Activated T-helper 1 cell treated with anti-CD3 and anti-CD28 coated beads, Interleukin-12 subunit alpha, Interleukin-12 subunit beta, Interleukin-2, Interleukin-4 antibody, amounts not matched to agents 30 ng/mL and 10 ng/mL and 1 ng/mL, durations not matched to agents 14 hours and 24 hours and 36 hours (primary cell): ENCODE measurements around the gene TRIM25. TPM values are rescaled to one million over a fixed set of nuclear protein-coding genes. Genes with fewer than 3 reads are reported as not detected.
A peak's percentile ranks its signal among the peaks of the same experiment; 100 is the strongest.

Source experiments
- DNase-seq: peaks from one replicate; pipeline ENCODE4 v3.0.0; 2021; ENCODE audit warnings: low spot score
- H3K27ac Mint-ChIP-seq: one replicate; pipeline ENCODE4 v1.8.0; 2021; ENCODE audit warnings: mild to moderate bottlenecking, mixed read lengths
- H3K27me3 Mint-ChIP-seq: one replicate; pipeline ENCODE4 v1.8.0; 2022; ENCODE audit warnings: mild to moderate bottlenecking, moderate library complexity, mixed read lengths; ENCODE audit not compliant: insufficient read depth
- H3K36me3 Mint-ChIP-seq: one replicate; pipeline ENCODE4 v1.8.0; 2021; ENCODE audit warnings: low read depth, mixed read lengths
- H3K4me1 Mint-ChIP-seq: one replicate; pipeline ENCODE4 v1.8.0; 2021; ENCODE audit warnings: low read depth, mixed read lengths
- H3K4me3 Mint-ChIP-seq: one replicate; pipeline ENCODE4 v1.8.0; 2021; ENCODE audit warnings: mild to moderate bottlenecking, moderate library complexity, mixed read lengths
- H3K9me3 Mint-ChIP-seq: one replicate; pipeline ENCODE4 v1.8.0; 2021; ENCODE audit warnings: mixed read lengths
- intact Hi-C: fragments of 100-400 bp; cut with micrococcal nuclease; formaldehyde crosslinking; loops from one replicate; pipeline ENCODE4 v1.15.1; 2024
- total RNA-seq: library from RNA; stranded (reverse); gene quantifications from 2 replicates; pipeline ENCODE4 v1.2.3, GENCODE V29; 2022

The TRIM25 gene
- total RNA-seq, 1 donor from 2014 or later, result 86.9 TPM

DNA sequence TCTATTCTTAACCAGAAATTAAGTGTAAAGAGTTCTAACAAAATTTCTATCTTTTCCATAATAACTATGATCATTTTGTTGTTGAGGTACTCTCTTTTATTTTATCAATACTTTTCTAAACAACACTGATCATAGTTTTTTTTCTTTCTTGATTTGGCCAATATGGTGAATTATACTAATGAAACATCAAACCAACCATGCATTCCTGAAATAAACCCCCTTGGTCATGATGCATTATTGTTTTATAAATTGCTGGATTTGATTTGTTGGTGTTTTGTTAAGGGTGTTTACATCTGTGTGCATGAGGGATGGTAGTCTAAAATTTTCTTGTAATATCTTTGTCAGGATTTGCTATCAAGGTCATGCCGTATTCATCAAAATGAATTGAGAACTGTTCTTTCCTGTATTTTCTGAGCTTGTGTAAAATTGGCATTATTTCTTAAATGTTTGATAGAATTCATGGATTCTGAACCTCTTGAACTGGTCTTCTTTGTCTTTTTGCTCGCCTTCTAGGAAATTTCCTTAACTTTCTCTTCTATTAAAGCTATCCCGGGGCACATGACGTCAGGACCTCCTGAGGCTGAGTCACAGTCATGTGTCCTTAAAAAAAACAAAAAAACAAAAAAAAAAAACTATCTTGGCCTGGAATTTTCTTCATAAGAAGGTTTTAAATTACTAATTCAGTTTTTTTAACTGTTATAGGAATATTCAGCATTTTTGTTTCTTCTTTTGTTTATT lies 3.9 kb upstream of the TRIM25 start:
- H3K36me3 Mint-ChIP-seq, result peaks cover 4% of the 10 kb centered on the region
- peaks cover 44% of the 10 kb centered on the region for H3K4me1 Mint-ChIP-seq
- intact Hi-C loops, result no loop called here
- no peak for DNase-seq
- peak overlapping the region; percentile 38 for H3K27ac Mint-ChIP-seq
- H3K9me3 Mint-ChIP-seq, result peaks cover 23% of the 10 kb centered on the region
- no peak overlapping the region for H3K4me3 Mint-ChIP-seq
- H3K27me3 Mint-ChIP-seq, result peaks cover 5% of the 10 kb centered on the region

DNA sequence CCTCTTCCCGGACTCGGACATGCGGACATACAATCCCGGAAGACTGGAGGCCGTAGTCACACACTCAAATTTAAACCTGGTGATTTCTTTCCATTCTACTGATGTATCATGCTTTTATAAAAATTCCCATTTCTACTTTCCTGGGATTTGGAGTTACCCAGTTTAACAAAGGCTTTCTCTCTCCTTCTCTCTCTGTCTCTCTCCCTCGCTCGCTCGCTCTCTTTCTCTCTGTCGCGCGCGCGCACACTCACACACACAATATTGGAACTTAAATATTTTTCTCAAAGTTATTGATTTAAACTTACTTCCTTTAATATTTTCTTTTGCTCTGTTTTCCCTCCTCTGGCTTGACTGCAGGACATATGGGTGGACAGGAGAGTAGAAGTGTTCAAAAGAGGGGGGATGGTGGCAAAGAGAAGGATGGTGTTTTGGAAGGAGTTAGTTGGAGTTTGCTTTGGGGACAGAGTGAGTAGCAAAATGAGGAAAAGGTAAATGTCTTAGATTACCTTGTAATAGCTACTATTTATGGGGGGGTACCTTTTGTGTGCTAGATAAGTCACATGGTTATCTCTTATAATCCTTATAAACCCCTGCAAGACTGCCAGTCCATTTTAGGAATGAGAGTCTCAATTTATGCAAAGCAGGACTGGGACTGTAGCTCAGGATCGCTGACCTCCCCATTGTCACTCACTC lies 878 bp upstream of the TRIM25 start:
- Mint-ChIP-seq H3K4me3 (peak overlapping the region; percentile 93), H3K27me3 (peaks cover 2% of the 10 kb centered on the region), H3K36me3 (peaks cover 26% of the 10 kb centered on the region), H3K4me1 (peaks cover 65% of the 10 kb centered on the region), H3K27ac (peak overlapping the region; percentile 95), H3K9me3 (peaks cover 21% of the 10 kb centered on the region)
- DNase-seq, result no peak
- intact Hi-C loops, result loop anchor here (1.0 to 5.0 kb wide), 5 partner anchors 26 to 1093 kb away; partner anchors contain the start of genes AKAP1, C17orf67, COIL and SRSF1

DNA sequence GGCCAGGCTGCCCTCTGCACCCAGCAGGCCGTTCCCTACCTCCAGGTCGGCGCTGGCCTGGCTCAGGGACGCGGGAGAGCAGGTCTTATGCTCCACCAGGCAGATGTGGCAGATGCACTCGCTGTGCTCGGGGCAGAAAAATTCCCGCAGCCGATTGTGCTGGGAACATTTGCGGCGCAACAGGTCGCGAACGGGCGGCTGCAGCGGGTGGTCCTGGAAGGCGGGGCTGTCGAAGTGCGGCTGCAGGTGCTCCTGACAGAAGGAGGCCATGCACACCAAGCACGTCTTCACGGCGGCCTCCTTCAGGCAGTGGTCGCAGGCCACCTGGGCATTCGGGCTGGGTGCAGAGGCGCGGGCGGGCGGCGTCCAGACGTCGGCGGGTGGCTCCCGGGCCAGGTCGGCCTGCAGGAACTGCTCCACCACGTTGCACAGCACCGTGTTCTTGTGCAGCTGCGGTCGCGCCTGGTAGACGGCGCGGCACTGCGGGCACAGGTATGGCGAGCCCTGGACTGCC lies 439 bp downstream of the TRIM25 start:
- Mint-ChIP-seq H3K9me3 (peaks cover 12% of the 10 kb centered on the region), H3K36me3 (peaks cover 33% of the 10 kb centered on the region), H3K27ac (peak overlapping the region; percentile 89), H3K27me3 (peaks cover 2% of the 10 kb centered on the region), H3K4me3 (peak overlapping the region; percentile 93), H3K4me1 (peaks cover 66% of the 10 kb centered on the region)
- no peak for DNase-seq
- intact Hi-C loops, result loop anchor here (5.0 kb wide), 1 partner anchor 1094 kb away; the partner anchor contains the start of gene SRSF1

DNA sequence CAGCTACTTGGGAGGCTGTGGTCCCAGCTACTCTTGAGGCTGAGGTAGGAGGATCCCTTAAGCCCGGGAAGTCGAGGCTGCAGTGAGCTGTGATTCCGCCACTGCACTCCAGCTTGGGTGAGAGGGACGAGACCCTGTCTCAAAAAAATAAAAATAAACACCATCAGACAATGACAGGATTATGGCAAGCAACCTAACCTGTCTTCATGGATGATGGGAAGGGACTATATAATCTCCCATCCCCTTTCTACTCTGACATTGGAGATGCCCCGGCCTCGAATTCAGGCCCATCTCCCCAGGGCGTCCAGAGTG lies 893 bp downstream of the TRIM25 start:
- Mint-ChIP-seq H3K36me3 (peaks cover 37% of the 10 kb centered on the region), H3K4me1 (peaks cover 71% of the 10 kb centered on the region), H3K27me3 (peaks cover 2% of the 10 kb centered on the region), H3K9me3 (peaks cover 9% of the 10 kb centered on the region), H3K27ac (peak overlapping the region; percentile 89), H3K4me3 (peak overlapping the region; percentile 93)
- DNase-seq, result no peak
- intact Hi-C loops, result loop anchor here (5.0 kb wide), 1 partner anchor 1094 kb away; the partner anchor contains the start of gene SRSF1

DNA sequence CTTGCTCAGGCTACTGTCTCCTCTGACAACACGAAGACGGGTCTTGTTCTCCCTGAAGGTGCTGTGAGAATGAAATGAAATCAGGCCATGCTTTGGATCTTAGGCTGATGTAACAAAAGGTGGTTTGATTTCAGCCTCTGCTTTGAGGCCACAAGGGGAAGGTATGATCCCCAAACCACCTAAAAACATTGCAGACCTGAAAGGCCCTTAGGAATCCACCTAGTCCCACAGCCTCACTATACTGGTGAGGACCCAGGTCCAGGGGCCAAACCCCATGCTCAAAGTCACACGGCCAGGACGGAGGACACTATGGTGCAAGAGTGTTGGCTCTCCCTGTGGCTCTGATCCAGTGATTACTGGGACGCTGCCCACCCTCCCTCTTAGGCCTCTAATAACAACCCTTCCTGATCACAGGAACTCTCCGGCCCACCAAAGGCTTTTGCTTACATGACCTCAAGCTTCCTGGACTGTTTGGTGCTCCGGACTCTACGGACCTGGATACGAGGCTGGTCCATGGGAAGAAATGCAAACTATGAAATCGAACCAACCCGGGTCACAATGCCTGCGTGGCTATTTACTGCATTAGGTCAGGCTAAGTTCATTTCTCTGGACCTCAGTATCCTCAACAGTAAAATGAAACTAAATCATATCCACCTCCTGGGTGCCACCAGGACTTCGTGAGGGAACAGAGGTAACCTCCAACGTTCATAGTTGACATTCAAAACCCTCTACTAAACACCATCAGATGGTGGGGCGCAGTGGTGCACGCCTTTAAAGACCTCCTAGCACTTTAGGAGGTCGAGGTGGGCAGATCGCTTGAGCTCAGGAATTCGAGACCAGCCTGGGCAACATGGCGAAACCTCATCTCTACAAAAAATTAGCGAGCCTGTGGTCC lies 1.5 kb downstream of the TRIM25 start:
- DNase-seq, result no peak
- peaks cover 2% of the 10 kb centered on the region for H3K27me3 Mint-ChIP-seq
- peaks cover 41% of the 10 kb centered on the region for H3K36me3 Mint-ChIP-seq
- peak overlapping the region; percentile 93 for H3K4me3 Mint-ChIP-seq
- H3K9me3 Mint-ChIP-seq, result peaks cover 3% of the 10 kb centered on the region
- peaks cover 76% of the 10 kb centered on the region for H3K4me1 Mint-ChIP-seq
- H3K27ac Mint-ChIP-seq, result peak overlapping the region; percentile 89
- intact Hi-C loops, result loop anchor here (5.0 kb wide), 1 partner anchor 1095 kb away; the partner anchor contains the start of gene SRSF1

DNA sequence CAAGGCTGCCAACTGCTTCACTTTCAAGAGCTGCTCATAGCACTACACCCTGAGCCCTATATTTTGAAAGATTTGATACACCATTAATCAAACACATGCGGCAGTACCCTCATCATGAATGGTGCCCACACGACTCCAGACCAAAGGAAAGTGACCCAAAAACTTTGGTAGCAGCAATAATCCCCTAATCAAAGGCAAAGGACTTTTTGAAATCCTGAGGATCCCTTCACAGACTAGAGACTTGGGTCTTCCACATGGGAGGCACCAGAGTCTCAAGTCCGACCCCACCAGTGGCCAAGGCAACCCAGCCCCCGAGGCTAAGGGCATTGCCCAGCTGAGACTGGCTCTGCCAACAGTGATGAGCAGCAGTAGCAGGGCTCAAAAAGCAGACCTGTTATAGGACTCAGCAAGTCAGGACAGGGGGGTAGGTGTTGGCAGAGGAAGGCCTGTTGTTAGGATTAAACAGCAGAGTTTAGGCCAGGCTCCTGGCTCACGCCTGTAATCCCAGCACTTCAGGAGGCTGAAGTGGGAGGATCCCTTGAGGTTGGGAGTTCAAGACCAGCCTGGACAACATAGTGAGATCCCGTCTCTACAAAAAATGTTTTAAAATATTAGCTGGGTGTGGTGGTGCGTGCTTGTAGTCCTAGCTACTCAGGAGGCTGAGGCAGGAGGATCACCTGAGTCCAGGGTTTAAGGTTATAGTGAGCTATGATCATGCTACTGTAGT lies 3.2 kb downstream of the TRIM25 start:
- Mint-ChIP-seq H3K9me3 (no peaks in the 10 kb centered on the region), H3K36me3 (peaks cover 54% of the 10 kb centered on the region), H3K4me1 (peaks cover 73% of the 10 kb centered on the region), H3K27ac (peak overlapping the region; percentile 52), H3K27me3 (peaks cover 2% of the 10 kb centered on the region), H3K4me3 (peak overlapping the region; percentile 93)
- intact Hi-C loops, result loop anchor here (5.0 kb wide), 1 partner anchor 1097 kb away; the partner anchor contains the start of gene SRSF1
- no peak for DNase-seq

DNA sequence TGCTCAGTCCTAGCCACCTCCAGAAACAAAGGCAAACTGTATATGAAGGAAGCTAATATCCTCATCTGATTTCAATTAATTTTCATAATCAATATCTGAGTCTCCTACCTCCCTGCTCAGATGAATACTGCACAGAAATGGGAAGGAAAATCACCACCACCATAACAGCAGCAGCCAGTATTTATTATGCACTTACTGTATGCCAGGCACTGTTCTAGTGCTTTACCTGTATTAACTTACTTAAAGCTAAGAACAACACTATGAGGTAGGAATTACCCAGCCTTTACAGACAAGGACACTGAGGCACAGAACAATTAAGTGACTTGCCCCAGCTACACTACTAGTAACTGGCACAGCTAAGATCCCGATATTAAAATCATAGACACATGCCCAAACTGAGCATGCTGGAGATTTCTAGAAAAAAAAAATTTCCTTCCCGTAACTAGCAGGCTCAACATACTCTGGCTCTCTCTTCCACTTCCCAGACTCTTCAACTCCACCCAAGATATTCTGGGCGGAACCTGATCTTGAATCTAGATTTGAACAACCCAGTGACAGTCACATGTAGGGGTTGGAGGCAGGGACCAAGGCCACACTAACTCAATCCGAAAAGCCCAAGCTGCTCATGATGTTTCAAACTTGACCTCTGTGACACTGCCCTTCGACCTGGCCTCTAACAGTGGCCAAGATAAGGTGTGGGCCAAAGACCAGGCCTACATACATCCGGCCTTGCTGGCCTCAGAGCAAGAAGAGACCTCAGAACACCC lies 3.9 kb downstream of the TRIM25 start:
- Mint-ChIP-seq H3K27ac (peak overlapping the region; percentile 30), H3K27me3 (peaks cover 2% of the 10 kb centered on the region), H3K9me3 (no peaks in the 10 kb centered on the region), H3K4me1 (peaks cover 67% of the 10 kb centered on the region), H3K36me3 (peaks cover 53% of the 10 kb centered on the region), H3K4me3 (peak overlapping the region; percentile 93)
- intact Hi-C loops, result loop anchor here (5.0 kb wide), 1 partner anchor 1097 kb away; the partner anchor contains the start of gene SRSF1
- no peak for DNase-seq

DNA sequence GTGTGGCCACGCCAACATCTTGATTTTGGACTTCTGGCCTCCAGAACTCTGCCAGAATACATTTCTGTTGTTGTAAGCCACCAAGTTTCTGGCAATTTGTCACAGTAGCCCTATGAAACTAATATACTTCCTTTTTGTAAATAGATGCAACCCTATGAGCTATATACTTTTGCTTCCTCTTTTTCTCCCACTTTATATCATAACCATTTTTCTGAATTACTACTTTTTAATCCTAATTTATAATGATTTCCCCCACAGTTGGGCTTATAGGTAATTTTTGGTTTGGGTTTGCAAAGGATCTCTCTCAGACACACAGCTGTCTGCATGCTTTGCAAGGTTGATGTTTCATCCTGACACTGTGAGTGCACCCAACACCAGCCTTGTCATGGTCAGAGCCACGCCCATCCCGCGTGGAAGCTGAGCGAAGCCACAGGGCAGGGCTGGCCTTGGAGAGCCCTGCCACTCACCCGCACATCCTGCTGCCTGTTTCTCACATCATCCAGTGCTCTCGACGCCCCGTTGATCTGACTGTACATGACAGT lies 5.8 kb downstream of the TRIM25 start:
- intact Hi-C loops, result no loop called here
- Mint-ChIP-seq H3K9me3 (no peaks in the 10 kb centered on the region), H3K4me3 (peak overlapping the region; percentile 59), H3K4me1 (peaks cover 73% of the 10 kb centered on the region), H3K36me3 (peaks cover 61% of the 10 kb centered on the region), H3K27me3 (no peaks in the 10 kb centered on the region), H3K27ac (peak overlapping the region; percentile 56)
- DNase-seq, result peak; percentile 38

DNA sequence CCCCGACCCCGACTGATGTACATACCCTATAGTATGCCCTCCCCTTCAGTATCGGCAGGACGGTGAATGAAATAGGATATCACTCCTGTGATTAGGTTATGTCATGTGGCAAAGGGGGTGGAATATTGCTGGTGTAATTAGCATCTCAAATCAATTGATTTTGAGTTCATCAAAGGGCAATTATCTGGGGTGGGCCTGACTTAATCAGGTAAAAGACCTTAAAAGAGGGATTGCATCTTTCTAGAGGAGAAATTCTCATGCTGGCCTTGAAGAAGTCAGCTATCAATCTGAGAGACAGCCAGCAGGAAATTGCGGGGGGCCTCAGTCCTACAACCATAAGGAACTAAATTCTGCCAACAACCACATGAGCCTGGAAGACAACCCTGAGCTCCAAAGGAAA lies 10.3 kb downstream of the TRIM25 start:
- no peaks in the 10 kb centered on the region for H3K27me3 Mint-ChIP-seq
- intact Hi-C loops, result no loop called here
- no peak overlapping the region for H3K27ac Mint-ChIP-seq
- no peak for DNase-seq
- peaks cover 45% of the 10 kb centered on the region for H3K4me1 Mint-ChIP-seq
- H3K36me3 Mint-ChIP-seq, result peaks cover 61% of the 10 kb centered on the region
- H3K4me3 Mint-ChIP-seq, result no peak overlapping the region
- no peaks in the 10 kb centered on the region for H3K9me3 Mint-ChIP-seq

DNA sequence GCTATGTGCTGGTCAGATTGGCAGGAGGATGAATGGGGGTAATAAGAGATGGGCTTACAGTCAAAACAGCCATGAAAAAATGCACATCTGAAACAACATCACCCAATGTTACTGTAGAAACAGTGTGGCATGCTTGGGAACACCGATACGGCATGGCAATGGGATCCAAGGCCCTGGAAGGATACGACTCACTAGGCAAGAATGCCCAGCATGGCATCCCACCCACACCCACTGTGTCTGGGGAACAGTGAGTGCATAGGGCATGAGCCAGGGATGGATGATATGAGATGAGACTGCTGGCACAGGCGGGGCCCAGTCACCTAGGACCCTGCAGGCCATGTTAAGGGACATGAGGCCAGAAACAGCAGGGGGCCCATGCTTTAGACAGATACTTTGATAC lies 11.5 kb downstream of the TRIM25 start:
- H3K36me3 Mint-ChIP-seq, result peaks cover 62% of the 10 kb centered on the region
- H3K27ac Mint-ChIP-seq, result no peak overlapping the region
- intact Hi-C loops, result no loop called here

DNA sequence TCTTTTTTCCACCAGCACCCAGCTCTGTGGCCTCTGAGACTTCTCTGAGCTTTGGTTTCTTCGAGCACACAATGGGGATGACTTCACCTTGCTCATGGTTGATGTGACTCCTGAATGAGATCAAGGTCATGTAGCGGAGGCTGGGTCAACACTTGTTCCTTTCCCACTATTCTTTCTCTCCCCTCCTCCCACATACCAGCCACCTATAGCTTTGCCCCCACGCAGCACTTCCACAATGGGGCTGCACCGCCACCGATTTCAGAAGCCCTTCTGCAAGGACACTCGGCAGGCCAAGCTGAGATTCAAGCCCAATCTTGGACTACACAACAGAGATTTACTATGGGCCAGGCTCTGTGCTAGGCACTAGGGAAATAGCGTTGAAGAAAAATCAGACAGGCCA lies 14.4 kb downstream of the TRIM25 start:
- no peaks in the 10 kb centered on the region for H3K9me3 Mint-ChIP-seq
- H3K4me3 Mint-ChIP-seq, result no peak overlapping the region
- intact Hi-C loops, result no loop called here
- no peak for DNase-seq
- H3K4me1 Mint-ChIP-seq, result peaks cover 14% of the 10 kb centered on the region
- no peaks in the 10 kb centered on the region for H3K27me3 Mint-ChIP-seq
- H3K27ac Mint-ChIP-seq, result no peak overlapping the region
- H3K36me3 Mint-ChIP-seq, result peaks cover 62% of the 10 kb centered on the region

More for the DNA sequence above, 11.5 kb downstream of the TRIM25 start:
- Mint-ChIP-seq H3K9me3 (no peaks in the 10 kb centered on the region), H3K4me1 (peaks cover 33% of the 10 kb centered on the region), H3K27me3 (no peaks in the 10 kb centered on the region), H3K4me3 (no peak overlapping the region)
- DNase-seq, result no peak
